Measurements from ENCODE around the gene ZNF778.

Gene ZNF778

DNA sequence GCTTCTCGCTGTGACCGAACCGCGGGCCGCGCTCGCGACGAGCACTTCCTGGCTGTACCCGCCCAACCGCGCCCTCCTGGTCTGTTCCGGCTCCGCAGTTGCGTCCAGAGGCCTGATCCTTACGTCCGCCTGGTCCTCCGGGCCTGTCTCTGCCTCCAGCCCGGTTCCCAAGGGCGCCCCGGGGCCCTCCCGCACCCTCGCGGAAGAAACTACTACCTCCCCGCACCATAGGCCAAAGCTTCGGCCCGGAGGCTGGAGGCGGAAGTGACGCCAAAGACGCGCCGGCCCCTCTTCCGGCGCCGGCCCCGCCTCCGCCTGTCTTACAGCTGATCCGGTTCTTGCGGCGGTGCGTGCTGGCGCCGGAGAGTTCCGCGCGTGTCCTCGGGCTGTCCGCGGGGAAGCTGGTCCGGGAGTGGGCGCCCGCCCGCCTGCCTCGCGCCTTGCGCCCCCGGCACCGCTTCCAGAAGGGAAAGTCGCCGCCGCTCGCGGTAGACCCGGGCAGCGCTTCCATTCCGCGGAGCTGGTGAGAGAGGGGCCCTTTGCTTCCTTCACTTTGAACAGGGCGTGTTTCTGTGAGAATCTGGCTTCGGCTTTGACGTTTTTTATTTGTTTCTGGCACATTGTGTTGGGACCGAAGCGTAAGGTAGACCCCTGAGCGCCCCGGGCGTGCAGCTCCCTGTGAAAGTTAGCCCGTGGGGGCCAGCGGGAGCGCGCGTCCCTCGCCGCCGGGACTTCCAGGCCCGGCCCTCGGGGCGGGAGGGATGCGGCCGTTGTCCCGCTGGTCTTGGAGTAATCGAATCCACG, at the start of gene ZNF778 (continued):
- peak; percentile 52 for TF ChIP-seq ZFHX2 (tag by site-specific recombination; conservative IDR thresholded peaks at IDR 0.05)
- TF ChIP-seq, protein P1, sequence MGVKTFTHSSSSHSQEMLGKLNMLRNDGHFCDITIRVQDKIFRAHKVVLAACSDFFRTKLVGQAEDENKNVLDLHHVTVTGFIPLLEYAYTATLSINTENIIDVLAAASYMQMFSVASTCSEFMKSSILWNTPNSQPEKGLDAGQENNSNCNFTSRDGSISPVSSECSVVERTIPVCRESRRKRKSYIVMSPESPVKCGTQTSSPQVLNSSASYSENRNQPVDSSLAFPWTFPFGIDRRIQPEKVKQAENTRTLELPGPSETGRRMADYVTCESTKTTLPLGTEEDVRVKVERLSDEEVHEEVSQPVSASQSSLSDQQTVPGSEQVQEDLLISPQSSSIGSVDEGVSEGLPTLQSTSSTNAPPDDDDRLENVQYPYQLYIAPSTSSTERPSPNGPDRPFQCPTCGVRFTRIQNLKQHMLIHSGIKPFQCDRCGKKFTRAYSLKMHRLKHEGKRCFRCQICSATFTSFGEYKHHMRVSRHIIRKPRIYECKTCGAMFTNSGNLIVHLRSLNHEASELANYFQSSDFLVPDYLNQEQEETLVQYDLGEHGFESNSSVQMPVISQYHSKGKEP (tag by site-specific recombination; IDR thresholded peaks at IDR 0.05) = no peak
- no peak for TF ChIP-seq ZNF596 (tag by site-specific recombination; IDR thresholded peaks at IDR 0.05)
- TF ChIP-seq, protein P2, sequence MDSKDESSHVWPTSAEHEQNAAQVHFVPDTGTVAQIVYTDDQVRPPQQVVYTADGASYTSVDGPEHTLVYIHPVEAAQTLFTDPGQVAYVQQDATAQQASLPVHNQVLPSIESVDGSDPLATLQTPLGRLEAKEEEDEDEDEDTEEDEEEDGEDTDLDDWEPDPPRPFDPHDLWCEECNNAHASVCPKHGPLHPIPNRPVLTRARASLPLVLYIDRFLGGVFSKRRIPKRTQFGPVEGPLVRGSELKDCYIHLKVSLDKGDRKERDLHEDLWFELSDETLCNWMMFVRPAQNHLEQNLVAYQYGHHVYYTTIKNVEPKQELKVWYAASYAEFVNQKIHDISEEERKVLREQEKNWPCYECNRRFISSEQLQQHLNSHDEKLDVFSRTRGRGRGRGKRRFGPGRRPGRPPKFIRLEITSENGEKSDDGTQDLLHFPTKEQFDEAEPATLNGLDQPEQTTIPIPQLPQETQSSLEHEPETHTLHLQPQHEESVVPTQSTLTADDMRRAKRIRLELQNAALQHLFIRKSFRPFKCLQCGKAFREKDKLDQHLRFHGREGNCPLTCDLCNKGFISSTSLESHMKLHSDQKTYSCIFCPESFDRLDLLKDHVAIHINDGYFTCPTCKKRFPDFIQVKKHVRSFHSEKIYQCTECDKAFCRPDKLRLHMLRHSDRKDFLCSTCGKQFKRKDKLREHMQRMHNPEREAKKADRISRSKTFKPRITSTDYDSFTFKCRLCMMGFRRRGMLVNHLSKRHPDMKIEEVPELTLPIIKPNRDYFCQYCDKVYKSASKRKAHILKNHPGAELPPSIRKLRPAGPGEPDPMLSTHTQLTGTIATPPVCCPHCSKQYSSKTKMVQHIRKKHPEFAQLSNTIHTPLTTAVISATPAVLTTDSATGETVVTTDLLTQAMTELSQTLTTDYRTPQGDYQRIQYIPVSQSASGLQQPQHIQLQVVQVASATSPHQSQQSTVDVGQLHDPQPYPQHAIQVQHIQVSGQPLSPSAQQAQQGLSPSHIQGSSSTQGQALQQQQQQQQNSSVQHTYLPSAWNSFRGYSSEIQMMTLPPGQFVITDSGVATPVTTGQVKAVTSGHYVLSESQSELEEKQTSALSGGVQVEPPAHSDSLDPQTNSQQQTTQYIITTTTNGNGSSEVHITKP (tag by site-specific recombination; IDR thresholded peaks at IDR 0.05) = peak; percentile 58; the same call in 1 of the 2 replicates
- TF ChIP-seq ZNF658 (tag by site-specific recombination; IDR thresholded peaks at IDR 0.05) = no peak
- no peak for TF ChIP-seq ZNF311 (tag by site-specific recombination; IDR thresholded peaks at IDR 0.05; ENCODE audit: borderline replicate concordance)
- peak; percentile 92 for TF ChIP-seq ZNF449 (tag by site-specific recombination; IDR thresholded peaks at IDR 0.05)
- TF ChIP-seq, protein P3, sequence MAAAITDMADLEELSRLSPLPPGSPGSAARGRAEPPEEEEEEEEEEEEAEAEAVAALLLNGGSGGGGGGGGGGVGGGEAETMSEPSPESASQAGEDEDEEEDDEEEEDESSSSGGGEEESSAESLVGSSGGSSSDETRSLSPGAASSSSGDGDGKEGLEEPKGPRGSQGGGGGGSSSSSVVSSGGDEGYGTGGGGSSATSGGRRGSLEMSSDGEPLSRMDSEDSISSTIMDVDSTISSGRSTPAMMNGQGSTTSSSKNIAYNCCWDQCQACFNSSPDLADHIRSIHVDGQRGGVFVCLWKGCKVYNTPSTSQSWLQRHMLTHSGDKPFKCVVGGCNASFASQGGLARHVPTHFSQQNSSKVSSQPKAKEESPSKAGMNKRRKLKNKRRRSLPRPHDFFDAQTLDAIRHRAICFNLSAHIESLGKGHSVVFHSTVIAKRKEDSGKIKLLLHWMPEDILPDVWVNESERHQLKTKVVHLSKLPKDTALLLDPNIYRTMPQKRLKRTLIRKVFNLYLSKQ (tag by site-specific recombination; IDR thresholded peaks at IDR 0.05; ENCODE audit: borderline replicate concordance) = no peak
- no peak for TF ChIP-seq ZNF169 (tag by site-specific recombination; IDR thresholded peaks at IDR 0.05)
- TF ChIP-seq ZNF292 (tag by site-specific recombination; IDR thresholded peaks at IDR 0.05; ENCODE audit: borderline replicate concordance, low read depth) = no peak
- no peak for TF ChIP-seq ZNF560 (tag by site-specific recombination; IDR thresholded peaks at IDR 0.05; ENCODE audit: borderline replicate concordance)
- TF ChIP-seq, protein P4, sequence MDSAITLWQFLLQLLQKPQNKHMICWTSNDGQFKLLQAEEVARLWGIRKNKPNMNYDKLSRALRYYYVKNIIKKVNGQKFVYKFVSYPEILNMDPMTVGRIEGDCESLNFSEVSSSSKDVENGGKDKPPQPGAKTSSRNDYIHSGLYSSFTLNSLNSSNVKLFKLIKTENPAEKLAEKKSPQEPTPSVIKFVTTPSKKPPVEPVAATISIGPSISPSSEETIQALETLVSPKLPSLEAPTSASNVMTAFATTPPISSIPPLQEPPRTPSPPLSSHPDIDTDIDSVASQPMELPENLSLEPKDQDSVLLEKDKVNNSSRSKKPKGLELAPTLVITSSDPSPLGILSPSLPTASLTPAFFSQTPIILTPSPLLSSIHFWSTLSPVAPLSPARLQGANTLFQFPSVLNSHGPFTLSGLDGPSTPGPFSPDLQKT (IDR thresholded peaks at IDR 0.05; ENCODE audit: borderline replicate concordance, low read depth, low read length) = no peak
- no peak for TF ChIP-seq ZBTB49 (tag by site-specific recombination; IDR thresholded peaks at IDR 0.05; ENCODE audit: low read depth)
- no peak for TF ChIP-seq ZNF791 (tag by site-specific recombination; IDR thresholded peaks at IDR 0.05)
- peak; percentile 55 for TF ChIP-seq SP7 (tag by site-specific recombination; IDR thresholded peaks at IDR 0.05)
- TF ChIP-seq KLF7 (tag by site-specific recombination; IDR thresholded peaks at IDR 0.05; ENCODE audit: borderline replicate concordance) = no peak; the same call in 1 of the 2 replicates
- 0 out of 2 replicates have a peak, but pooled peaks have one; percentile 27 for TF ChIP-seq EGR2 (tag by site-specific recombination; IDR thresholded peaks at IDR 0.05; ENCODE audit: low read depth)
- no peak for TF ChIP-seq ZNF202 (tag by site-specific recombination; IDR thresholded peaks at IDR 0.05; ENCODE audit: borderline replicate concordance)
- TF ChIP-seq ZNF664 (tag by site-specific recombination; IDR thresholded peaks at IDR 0.05) = no peak
- TF ChIP-seq ZNF239 (tag by site-specific recombination; IDR thresholded peaks at IDR 0.05) = 0 out of 2 replicates have a peak, but pooled peaks have one; percentile 9
- peak; percentile 84 for TF ChIP-seq ZXDB (tag by site-specific recombination; IDR thresholded peaks at IDR 0.05)
- TF ChIP-seq ZNF585B (tag by site-specific recombination; IDR thresholded peaks at IDR 0.05) = peak; percentile 91
